K562 (cell line): ENCODE data around the gene EPM2A.

Source experiments
- CTCF ChIP-seq, 3 experiments: IDR thresholded peaks in 2 of 3; conservative IDR thresholded peaks in 1 of 3; 2 replicates each; pipeline ENCODE4 v1.5.1; 2011 to 2012; ENCODE audit warnings: low read length in 3 of 3, mild to moderate bottlenecking in 3 of 3, control low read depth in 2 of 3, improper control_type of control experiment in 1 of 3, inconsistent platforms in 1 of 3, low read depth in 1 of 3, mixed read lengths in 1 of 3, moderate library complexity in 1 of 3; ENCODE audit not compliant: insufficient read depth in 2 of 3
- MBD2 ChIP-seq: sonication (generic); IDR thresholded peaks from 2 replicates; pipeline ENCODE4 v1.6.1; 2016; ENCODE audit warnings: low read depth, borderline replicate concordance
- ZBTB9 ChIP-seq: fragments of 450-650 bp; formaldehyde crosslinking; IDR thresholded peaks from 2 replicates; pipeline ENCODE4 v1.4.0; 2020; ENCODE audit warnings: mild to moderate bottlenecking, moderate library complexity
- TF ChIP-seq, protein P1 (sequence below): fragments of 250-450 bp; sonication (Bioruptor Pico); IDR thresholded peaks from 2 replicates; pipeline ENCODE4 v1.8.0; 2022; ENCODE audit warnings: inconsistent platforms

- TF ChIP-seq, protein P1, sequence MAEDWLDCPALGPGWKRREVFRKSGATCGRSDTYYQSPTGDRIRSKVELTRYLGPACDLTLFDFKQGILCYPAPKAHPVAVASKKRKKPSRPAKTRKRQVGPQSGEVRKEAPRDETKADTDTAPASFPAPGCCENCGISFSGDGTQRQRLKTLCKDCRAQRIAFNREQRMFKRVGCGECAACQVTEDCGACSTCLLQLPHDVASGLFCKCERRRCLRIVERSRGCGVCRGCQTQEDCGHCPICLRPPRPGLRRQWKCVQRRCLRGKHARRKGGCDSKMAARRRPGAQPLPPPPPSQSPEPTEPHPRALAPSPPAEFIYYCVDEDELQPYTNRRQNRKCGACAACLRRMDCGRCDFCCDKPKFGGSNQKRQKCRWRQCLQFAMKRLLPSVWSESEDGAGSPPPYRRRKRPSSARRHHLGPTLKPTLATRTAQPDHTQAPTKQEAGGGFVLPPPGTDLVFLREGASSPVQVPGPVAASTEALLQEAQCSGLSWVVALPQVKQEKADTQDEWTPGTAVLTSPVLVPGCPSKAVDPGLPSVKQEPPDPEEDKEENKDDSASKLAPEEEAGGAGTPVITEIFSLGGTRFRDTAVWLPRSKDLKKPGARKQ (CRISPR knock-in tag), result no peak
- no peak for TF ChIP-seq CTCF (IDR thresholded peaks at IDR 0.05 in 2 of 3, conservative IDR thresholded peaks at IDR 0.05 in 1 of 3; ENCODE audit: insufficient read depth in 2 of 3, low read depth in 1 of 3, low read length in 3 of 3)
- TF ChIP-seq ZBTB9 (CRISPR knock-in tag), result no peak
- TF ChIP-seq MBD2, result no peak
Measured at GRCh38 chr6:145631374-145631773, 103.9 kb downstream of the EPM2A start.
